ENCODE data around the gene PTDSS2.

DNA sequence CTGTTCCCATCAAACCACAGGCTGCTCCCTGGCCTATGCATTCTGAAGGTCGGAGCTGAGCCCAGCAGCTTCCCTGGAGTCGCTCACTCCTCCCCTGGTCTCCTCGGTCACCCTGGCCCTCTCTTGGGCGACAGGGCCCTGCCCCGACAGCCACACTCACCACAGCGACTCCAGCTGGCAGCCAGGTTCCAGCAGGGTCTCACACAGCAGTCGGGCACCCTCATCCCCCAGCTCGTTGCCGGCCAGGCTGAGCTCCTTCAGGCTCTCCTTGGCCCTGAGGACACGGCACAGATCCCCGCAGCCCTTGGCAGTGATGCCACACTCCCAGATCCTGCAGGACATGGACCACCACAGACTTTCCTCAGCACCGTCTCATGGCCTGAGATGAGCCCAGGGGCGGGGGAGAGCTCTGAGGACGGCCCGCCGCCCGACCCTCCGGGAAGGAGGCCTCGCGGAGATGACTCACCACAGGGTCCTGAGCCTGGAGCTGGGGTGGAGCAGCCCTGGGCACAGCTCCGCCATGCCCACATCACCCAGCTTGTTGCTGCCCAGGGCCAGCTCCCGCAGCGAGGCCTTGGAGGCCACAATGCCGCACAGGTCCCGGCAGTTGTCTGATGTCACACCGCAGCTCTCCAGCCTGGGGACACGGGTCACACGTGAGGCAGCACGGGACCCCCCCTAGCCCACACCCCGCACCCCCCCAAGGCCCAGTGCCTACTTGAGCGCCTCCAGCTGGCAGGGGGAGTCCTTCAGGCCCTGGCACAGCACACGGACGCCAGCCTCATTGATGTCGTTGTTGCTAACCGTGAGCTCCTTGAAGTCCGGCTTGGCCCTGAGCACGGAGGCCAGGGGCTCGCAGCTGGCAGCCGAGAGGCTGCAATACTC is 48.5 kb downstream of the PTDSS2 start:
- TF ChIP-seq MAX (IDR thresholded peaks at IDR 0.05; ENCODE audit: low read depth, low read length): no peak
- TF ChIP-seq YY1 (IDR thresholded peaks at IDR 0.05; ENCODE audit: low read depth, low read length): no peak
- TF ChIP-seq POLR2AphosphoS5 (IDR thresholded peaks at IDR 0.05; ENCODE audit: low read length): no peak
- TF ChIP-seq CTCF (IDR thresholded peaks at IDR 0.05 in 2 of 3, conservative IDR thresholded peaks at IDR 0.05 in 1 of 3; ENCODE audit: control insufficient read depth in 2 of 3, extremely low read depth in 1 of 3, insufficient read depth in 1 of 3, low read depth in 3 of 3, low read length in 3 of 3): no peak
- TF ChIP-seq ZNF274 (IDR thresholded peaks at IDR 0.05; ENCODE audit: insufficient read depth, insufficient read length): no peak
- TF ChIP-seq SIX5 (IDR thresholded peaks at IDR 0.05; ENCODE audit: low read depth, low read length, severe bottlenecking): no peak

All from GM12878 (cell line).